H1 (cell line): ENCODE results near the gene RFX1. TPM values are rescaled to one million over a fixed set of nuclear protein-coding genes. Genes with fewer than 3 reads are reported as not detected.
A peak's percentile ranks its signal among the peaks of the same experiment; 100 is the strongest.

Experiments used
- CTCF ChIA-PET: fragments of 300-600 bp; sonication (Branson Sonifier 250); formaldehyde crosslinking; loops from one replicate; lab custom pipeline; 2021; ENCODE audit not compliant: partially characterized antibody; lab: Charles Lee
- POLR2A ChIA-PET: fragments of 300-600 bp; sonication (Branson Sonifier 250); formaldehyde crosslinking; loops from one replicate; lab custom pipeline; 2021; ENCODE audit warnings: inconsistent platforms; ENCODE audit not compliant: partially characterized antibody; lab: Charles Lee
- DNase-seq, 2 experiments: peaks; one replicate each; pipeline versions ENCODE4 v3.0.0 to v3.0.0-alpha.2; 2010 to 2022; ENCODE audit warnings: low spot score in 2 of 2, low read depth in 1 of 2, mixed read lengths in 1 of 2
- FAIRE-seq: peaks from 2 replicates; lab custom pipeline; 2011; peaks lifted over from hg19 to GRCh38; lab: Jason Lieb, UNC
- H2AFZ ChIP-seq: 2 replicates; pipeline ENCODE4 v1.8.1; 2012; ENCODE audit warnings: low read length, inconsistent platforms
- H2AK5ac ChIP-seq: 2 replicates; pipeline ENCODE4 v1.6.1; 2013; ENCODE audit warnings: low read depth, low read length
- H2BK120ac ChIP-seq: replicated peaks from 2 replicates; pipeline ENCODE3; 2013; ENCODE audit warnings: low read depth, low read length, inconsistent platforms
- H2BK12ac ChIP-seq: 2 replicates; pipeline ENCODE4 v1.6.1; 2013; ENCODE audit warnings: low read depth, low read length
- H2BK15ac ChIP-seq: 2 replicates; pipeline ENCODE4 v1.6.1; 2013; ENCODE audit warnings: low read length
- H2BK20ac ChIP-seq: 2 replicates; pipeline ENCODE4 v1.6.1; 2013; ENCODE audit warnings: low read length
- H2BK5ac ChIP-seq: 2 replicates; pipeline ENCODE4 v1.6.1; 2013; ENCODE audit warnings: low read depth, low read length
- H3K14ac ChIP-seq: 2 replicates; pipeline ENCODE4 v1.6.1; 2013; ENCODE audit warnings: inconsistent platforms; ENCODE audit not compliant: insufficient read length
- H3K18ac ChIP-seq: 2 replicates; pipeline ENCODE4 v1.6.1; 2013; ENCODE audit warnings: low read length; ENCODE audit errors: extremely low read depth
- H3K23ac ChIP-seq: 2 replicates; pipeline ENCODE4 v1.6.1; 2013; ENCODE audit warnings: inconsistent platforms; ENCODE audit not compliant: insufficient read length
- H3K23me2 ChIP-seq: 2 replicates; pipeline ENCODE4 v1.6.1; 2013; ENCODE audit warnings: low read depth, low read length
- H3K27ac ChIP-seq: 2 replicates; pipeline ENCODE4 v1.6.1; 2011; ENCODE audit warnings: low read depth, low read length, inconsistent platforms
- H3K27me3 ChIP-seq, 4 experiments: replicated peaks in 1 of 4; 1 replicate in 1 of 4; 2 replicates in 3 of 4; pipeline versions ENCODE4 v1.6.1 to v1.8.1; 2011 to 2013; ENCODE audit warnings: low read length in 3 of 4, mild to moderate bottlenecking in 3 of 4, inconsistent platforms in 2 of 4, mixed read lengths in 2 of 4, moderate library complexity in 1 of 4; ENCODE audit not compliant: control insufficient read depth in 3 of 4, insufficient read depth in 3 of 4; ENCODE audit errors: extremely low read depth in 1 of 4
- H3K36me3 ChIP-seq, 4 experiments: 2 replicates each; pipeline versions ENCODE4 v1.6.1 to v1.8.1; 2011 to 2013; ENCODE audit warnings: mild to moderate bottlenecking in 4 of 4, low read length in 3 of 4, moderate library complexity in 2 of 4, control low read depth in 1 of 4, inconsistent platforms in 1 of 4; ENCODE audit not compliant: insufficient read depth in 4 of 4, control insufficient read depth in 2 of 4
- H3K4ac ChIP-seq: replicated peaks from 2 replicates; pipeline ENCODE3; 2013; ENCODE audit warnings: low read length, low read depth, mixed read lengths, inconsistent platforms; ENCODE audit not compliant: insufficient read length
- H3K4me1 ChIP-seq, 4 experiments: replicated peaks in 1 of 4; 1 replicate in 1 of 4; 2 replicates in 3 of 4; pipeline versions ENCODE4 v1.6.1 to v1.8.1; 2011 to 2013; ENCODE audit warnings: low read length in 3 of 4, inconsistent platforms in 2 of 4, mixed read lengths in 1 of 4; ENCODE audit not compliant: insufficient read depth in 4 of 4, control insufficient read depth in 3 of 4
- H3K4me2 ChIP-seq, 2 experiments: 2 replicates each; pipeline versions ENCODE4 v1.6.1 to v1.8.1; 2011 to 2013; ENCODE audit warnings: low read depth in 2 of 2, low read length in 2 of 2, control low read depth in 1 of 2, inconsistent platforms in 1 of 2, mild to moderate bottlenecking in 1 of 2; ENCODE audit not compliant: insufficient read depth in 1 of 2
- H3K4me3 ChIP-seq, 4 experiments: fragments of 200-600, 300-600 bp in 1 of 4; sonication (generic), shearing (Covaris generic), sonication (Bioruptor Twin) in 1 of 4; 2 replicates each; pipeline versions ENCODE4 v1.5.1 to v1.8.1; 2011 to 2016; ENCODE audit warnings: low read length in 4 of 4, low read depth in 3 of 4, control low read depth in 2 of 4, inconsistent platforms in 2 of 4, mild to moderate bottlenecking in 2 of 4, mixed read lengths in 1 of 4, moderate library complexity in 1 of 4; ENCODE audit not compliant: insufficient read depth in 2 of 4; ENCODE audit errors: extremely low read depth in 1 of 4
- H3K56ac ChIP-seq: replicated peaks from 2 replicates; pipeline ENCODE3; 2013; ENCODE audit warnings: low read depth, mild to moderate bottlenecking, mixed read lengths, low read length, inconsistent platforms; ENCODE audit not compliant: insufficient read length
- H3K79me1 ChIP-seq: 2 replicates; pipeline ENCODE4 v1.6.1; 2013; ENCODE audit warnings: low read depth, low read length, control low read depth
- H3K79me2 ChIP-seq, 2 experiments: 2 replicates each; pipeline versions ENCODE4 v1.6.1 to v1.8.1; 2012 to 2013; ENCODE audit warnings: low read length in 2 of 2, mild to moderate bottlenecking in 2 of 2, inconsistent platforms in 1 of 2; ENCODE audit not compliant: insufficient read depth in 2 of 2, control insufficient read depth in 1 of 2
- H3K9ac ChIP-seq, 4 experiments: replicated peaks in 1 of 4; 1 replicate in 1 of 4; 2 replicates in 3 of 4; pipeline versions ENCODE4 v1.6.1 to v1.8.1; 2011 to 2013; ENCODE audit warnings: low read depth in 3 of 4, low read length in 3 of 4, control low read depth in 2 of 4, mild to moderate bottlenecking in 2 of 4, moderate library complexity in 2 of 4, inconsistent platforms in 1 of 4; ENCODE audit errors: extremely low read depth in 1 of 4
- H3K9me3 ChIP-seq, 2 experiments: 2 replicates each; pipeline versions ENCODE4 v1.6.1 to v1.8.1; 2012 to 2013; ENCODE audit warnings: mild to moderate bottlenecking in 2 of 2, moderate library complexity in 2 of 2, control low read depth in 1 of 2, inconsistent platforms in 1 of 2, low read depth in 1 of 2, low read length in 1 of 2, mixed read lengths in 1 of 2; ENCODE audit not compliant: insufficient read depth in 2 of 2
- H4K20me1 ChIP-seq, 2 experiments: replicated peaks in 1 of 2; 2 replicates each; pipeline versions ENCODE3 to v1.8.1; 2011 to 2013; ENCODE audit warnings: inconsistent platforms in 2 of 2, low read length in 2 of 2, mild to moderate bottlenecking in 1 of 2; ENCODE audit not compliant: insufficient read depth in 2 of 2, control insufficient read depth in 1 of 2
- H4K5ac ChIP-seq: 2 replicates; pipeline ENCODE4 v1.6.1; 2013; ENCODE audit warnings: low read length, low read depth, mixed read lengths, inconsistent platforms; ENCODE audit not compliant: insufficient read length
- H4K8ac ChIP-seq: 2 replicates; pipeline ENCODE4 v1.8.0; 2013; ENCODE audit warnings: mild to moderate bottlenecking, moderate library complexity, low read length, inconsistent platforms; ENCODE audit not compliant: insufficient read depth; ENCODE audit errors: extremely low read depth
- H4K91ac ChIP-seq: replicated peaks from 2 replicates; pipeline ENCODE3; 2013; ENCODE audit warnings: low read length, mixed read lengths, inconsistent platforms; ENCODE audit not compliant: insufficient read length
- ATF3 ChIP-seq: IDR thresholded peaks from 2 replicates; pipeline ENCODE4 v1.6.1; 2011; ENCODE audit warnings: low read depth, mild to moderate bottlenecking, low read length; ENCODE audit not compliant: insufficient read depth
- BACH1 ChIP-seq: IDR thresholded peaks from 2 replicates; pipeline ENCODE4 v1.6.1; 2012; ENCODE audit warnings: low read length, improper control_type of control experiment
- BCL11A ChIP-seq, 2 experiments: IDR thresholded peaks; one replicate each; pipeline ENCODE4 v1.6.1; 2011; ENCODE audit warnings: low read depth in 2 of 2, low read length in 2 of 2, mild to moderate bottlenecking in 2 of 2
- EGR1 ChIP-seq: IDR thresholded peaks from 2 replicates; pipeline ENCODE4 v1.6.1; 2011; ENCODE audit warnings: low read depth, low read length, borderline replicate concordance
- GTF2F1 ChIP-seq: IDR thresholded peaks from 2 replicates; pipeline ENCODE4 v1.6.1; 2012; ENCODE audit warnings: low read depth, low read length, improper control_type of control experiment, borderline replicate concordance
- KDM1A ChIP-seq: fragments of 200-600, 300-600 bp; sonication (generic); IDR thresholded peaks from 2 replicates; pipeline ENCODE4 v1.7.1; 2016; ENCODE audit warnings: mild to moderate bottlenecking, low read length, borderline replicate concordance
- MAX ChIP-seq: IDR thresholded peaks from 2 replicates; pipeline ENCODE4 v1.6.1; 2012; ENCODE audit warnings: inconsistent platforms
- PHF8 ChIP-seq: fragments of 200-600 bp; sonication (generic); conservative IDR thresholded peaks from 2 replicates; pipeline ENCODE4 v1.7.1; 2012; ENCODE audit warnings: low read depth, mild to moderate bottlenecking, inconsistent platforms, low read length, moderate library complexity
- RBBP5 ChIP-seq: IDR thresholded peaks from 2 replicates; pipeline ENCODE4 v1.7.1; 2012; ENCODE audit warnings: low read depth, mild to moderate bottlenecking, inconsistent platforms, low read length, moderate library complexity, borderline replicate concordance
- RXRA ChIP-seq: IDR thresholded peaks from 2 replicates; pipeline ENCODE4 v1.6.1; 2011; ENCODE audit warnings: low read depth, mild to moderate bottlenecking, low read length, moderate library complexity; ENCODE audit not compliant: insufficient read depth
- SIX5 ChIP-seq: IDR thresholded peaks from 2 replicates; pipeline ENCODE4 v1.6.1; 2011; ENCODE audit warnings: mild to moderate bottlenecking, low read depth, low read length
- TEAD4 ChIP-seq: IDR thresholded peaks from 2 replicates; pipeline ENCODE4 v1.6.1; 2012; ENCODE audit warnings: low read depth, low read length, inconsistent platforms, mixed read lengths
- YY1 ChIP-seq: IDR thresholded peaks from 2 replicates; pipeline ENCODE4 v1.6.1; 2011; ENCODE audit warnings: low read depth, mild to moderate bottlenecking, low read length
- WGBS, 2 experiments: shearing (Covaris generic) in 1 of 2; methylation state at CpG; one replicate each; pipeline versions ENCODE4 v1.1.6 to v1.1.7; 2013 to 2015; ENCODE audit warnings: low lambda C conversion rate in 2 of 2, mixed read lengths in 2 of 2, inconsistent platforms in 1 of 2, low coverage in 1 of 2, missing lambda C conversion rate in 1 of 2; ENCODE audit not compliant: insufficient replicate concordance in 2 of 2, insufficient coverage in 1 of 2, insufficient read length in 1 of 2; ENCODE audit errors: extremely low coverage in 1 of 2, missing lambda C conversion rate in 1 of 2; 5-methylcytosine and 5-hydroxymethylcytosine counted together
- polyA plus RNA-seq, 7 experiments: library from polyadenylated mRNA; depleted of rRNA in 3 of 7; stranded (reverse) in 5 of 7; unstranded in 2 of 7; fragments of >200 nt in 5 of 7; fragments of 200-250 nt in 2 of 7; gene quantifications; 1 replicate in 5 of 7; 2 replicates in 1 of 7; 4 replicates in 1 of 7; pipeline versions ENCODE4 v1.2.1 to v1.2.3, GENCODE V29; 2011 to 2013; ENCODE audit warnings: missing spikeins in 2 of 7, mixed read lengths in 2 of 7
- total RNA-seq: library from RNA; stranded (reverse); fragmentation: NEBNext Ultra II Directional; extraction: Animal tissue kit (Norgen Biotek cat#: 25700); gene quantifications from 2 replicates; pipeline ENCODE4 v1.2.1, GENCODE V29; 2021

The RFX1 gene
- total and polyA plus RNA-seq, 2 of the 8 experiments (the other 6 are each of a cell fraction or from before 2014, with no cell fraction given) = 4.9 to 17.0 TPM

- CTCF ChIA-PET = interaction anchor here (0.6 to 3.5 kb wide), 22 partner anchors 12 to 144 kb away, joined by 3 to 19 read pairs (median 5); partner anchors contain the start of genes MISP3 and PALM3
- TF ChIP-seq GTF2F1 (no peak), EGR1 (no peak), KDM1A (no peak), RXRA (no peak), SIX5 (no peak), YY1 (no peak), ATF3 (no peak), MAX (no peak), TEAD4 (no peak), BCL11A (IDR thresholded peaks at IDR 0.05; ENCODE audit: low read depth in 2 of 2, low read length in 2 of 2) (no peak), PHF8 (no peak), BACH1 (no peak), RBBP5 (no peak)
Measured at GRCh38 chr19:13932911-13933393, 73.2 kb downstream of the RFX1 start.

More at GRCh38 chr19:13932911-13933393, 73.2 kb downstream of the RFX1 start:
- Histone ChIP-seq H3K4me3 (no peak overlapping the region), H2BK15ac (no peak overlapping the region), H3K4me2 (no peak overlapping the region), H2BK12ac (no peak overlapping the region), H2AK5ac (no peak overlapping the region), H3K23me2 (peaks cover 14% of the 10 kb centered on the region; the same call in 1 of the 2 replicates), H4K8ac (peak overlapping the region; percentile 35; the same call in 1 of the 2 replicates), H3K4me1 (peaks cover 3 to 35% (median 15%) of the 10 kb centered on the region in 4 experiments), H4K20me1 (peaks cover 0 to 6% of the 10 kb centered on the region in 2 experiments), H3K56ac (no peak overlapping the region), H4K91ac (no peak overlapping the region), H4K5ac (no peak overlapping the region), H3K27me3 (peaks cover 0 to 2% (median 0%) of the 10 kb centered on the region in 4 experiments; a peak in 1 of 7 replicates), H3K23ac (no peak overlapping the region), H2BK120ac (no peak overlapping the region), H3K79me1 (peaks cover 3% of the 10 kb centered on the region; the same call in 1 of the 2 replicates), H3K27ac (no peak overlapping the region), H2BK20ac (no peak overlapping the region), H3K4ac (no peak overlapping the region), H2AFZ (no peak overlapping the region), H3K36me3 (peaks cover 0 to 9% (median 2%) of the 10 kb centered on the region in 4 experiments; a peak in 5 of 8 replicates), H3K79me2 (no peaks in the 10 kb centered on the region), H3K14ac (no peak overlapping the region), H3K9ac (no peak overlapping the region), H2BK5ac (no peak overlapping the region), H3K9me3 (no peaks in the 10 kb centered on the region), H3K18ac (no peak overlapping the region)
- WGBS, 2 experiments = 95% methylated on average over 34 of the region's 42 CpGs; no CpG with 5 or more reads in 1 of the 2 experiments
- POLR2A ChIA-PET = interaction anchor here (1.0 to 5.4 kb wide), 9 partner anchors 9 to 430 kb away, joined by 3 to 39 read pairs (median 7); partner anchors contain the start of gene DCAF15
- FAIRE-seq (no peak), DNase-seq (no peak)
